Parathyroid adenoma (tissue), 2 donors: ENCODE data around the gene TNRC6B.

Experiments used
- H2AFZ ChIP-seq: fragments of 300-600 bp; sonication (generic); one replicate; pipeline ENCODE4 v1.7.0; 2017; ENCODE audit warnings: antibody characterized with exemption, mild to moderate bottlenecking
- H3K27ac ChIP-seq: fragments of 300-600 bp; sonication (generic); one replicate; pipeline ENCODE4 v1.7.0; 2017
- H3K27me3 ChIP-seq: fragments of 300-600 bp; sonication (generic); one replicate; pipeline ENCODE4 v1.7.0; 2017; ENCODE audit warnings: low read length; ENCODE audit not compliant: control insufficient read depth, insufficient read depth
- H3K36me3 ChIP-seq: fragments of 300-600 bp; sonication (generic); one replicate; pipeline ENCODE4 v1.7.0; 2017; ENCODE audit warnings: low read length; ENCODE audit not compliant: control insufficient read depth, insufficient read depth
- H3K4me1 ChIP-seq: fragments of 300-600 bp; sonication (generic); one replicate; pipeline ENCODE4 v1.7.0; 2017; ENCODE audit warnings: control low read depth
- H3K4me2 ChIP-seq: fragments of 300-600 bp; sonication (generic); one replicate; pipeline ENCODE4 v1.7.0; 2017; ENCODE audit warnings: low read length
- H3K4me3 ChIP-seq: fragments of 300-600 bp; sonication (generic); one replicate; pipeline ENCODE4 v1.7.0; 2017; ENCODE audit warnings: low read depth, low read length
- H3K79me2 ChIP-seq: fragments of 300-600 bp; sonication (generic); one replicate; pipeline ENCODE4 v1.7.0; 2017; ENCODE audit warnings: control low read depth
- H3K9ac ChIP-seq: fragments of 300-600 bp; sonication (generic); one replicate; pipeline ENCODE4 v1.7.0; 2017; ENCODE audit warnings: mild to moderate bottlenecking
- H3K9me3 ChIP-seq: fragments of 300-600 bp; sonication (generic); one replicate; pipeline ENCODE4 v1.7.0; 2017; ENCODE audit warnings: low read length; ENCODE audit not compliant: control insufficient read depth
- CTCF ChIP-seq: fragments of 300-600 bp; sonication (generic); IDR thresholded peaks from one replicate; pipeline ENCODE4 v1.7.0; 2017; ENCODE audit warnings: antibody characterized with exemption, mild to moderate bottlenecking
- donor health status: primary hyperparathyroidism.

TNRC6B gene

GRCh38 chr22:40265783-40266182 lies 88.1 kb downstream of the TNRC6B start:
- H3K4me1 ChIP-seq: no peaks in the 10 kb centered on the region
- no peaks in the 10 kb centered on the region for H3K9me3 ChIP-seq
- no peak overlapping the region for H2AFZ ChIP-seq
- H3K27ac ChIP-seq: no peak overlapping the region
- no peak overlapping the region for H3K4me3 ChIP-seq
- TF ChIP-seq CTCF: no peak
- H3K27me3 ChIP-seq: no peaks in the 10 kb centered on the region
- H3K4me2 ChIP-seq: no peak overlapping the region
- peaks cover 4% of the 10 kb centered on the region for H3K79me2 ChIP-seq
- no peak overlapping the region for H3K9ac ChIP-seq
- H3K36me3 ChIP-seq: no peaks in the 10 kb centered on the region

GRCh38 chr22:40270031-40270430 lies 92.3 kb downstream of the TNRC6B start:
- H3K79me2 ChIP-seq: no peaks in the 10 kb centered on the region
- no peak overlapping the region for H2AFZ ChIP-seq
- H3K9me3 ChIP-seq: no peaks in the 10 kb centered on the region
- no peak for TF ChIP-seq CTCF
- H3K4me3 ChIP-seq: no peak overlapping the region
- H3K9ac ChIP-seq: no peak overlapping the region
- H3K27me3 ChIP-seq: no peaks in the 10 kb centered on the region
- H3K36me3 ChIP-seq: no peaks in the 10 kb centered on the region
- no peak overlapping the region for H3K4me2 ChIP-seq
- H3K27ac ChIP-seq: no peak overlapping the region
- H3K4me1 ChIP-seq: peaks cover 3% of the 10 kb centered on the region

- Histone ChIP-seq H2AFZ (no peak overlapping the region), H3K9ac (no peak overlapping the region), H3K4me2 (no peak overlapping the region), H3K9me3 (no peaks in the 10 kb centered on the region), H3K27ac (no peak overlapping the region), H3K4me3 (no peak overlapping the region), H3K36me3 (no peaks in the 10 kb centered on the region), H3K27me3 (no peaks in the 10 kb centered on the region), H3K79me2 (no peaks in the 10 kb centered on the region), H3K4me1 (peaks cover 3% of the 10 kb centered on the region)
- no peak for TF ChIP-seq CTCF
These were observed 93.1 kb downstream of the TNRC6B start for GRCh38 chr22:40270748-40271373.

- no peaks in the 10 kb centered on the region for H3K79me2 ChIP-seq
- no peaks in the 10 kb centered on the region for H3K9me3 ChIP-seq
- no peaks in the 10 kb centered on the region for H3K36me3 ChIP-seq
- no peak overlapping the region for H2AFZ ChIP-seq
- no peaks in the 10 kb centered on the region for H3K27me3 ChIP-seq
- H3K9ac ChIP-seq: no peak overlapping the region
- H3K4me2 ChIP-seq: no peak overlapping the region
- H3K27ac ChIP-seq: no peak overlapping the region
- peaks cover 3% of the 10 kb centered on the region for H3K4me1 ChIP-seq
- no peak for TF ChIP-seq CTCF
- no peak overlapping the region for H3K4me3 ChIP-seq
These were observed 93.7 kb downstream of the TNRC6B start for GRCh38 chr22:40271440-40271839.

- Histone ChIP-seq H2AFZ (no peak overlapping the region), H3K9ac (no peak overlapping the region), H3K4me1 (peaks cover 3% of the 10 kb centered on the region), H3K27ac (no peak overlapping the region), H3K4me3 (no peak overlapping the region), H3K36me3 (no peaks in the 10 kb centered on the region), H3K79me2 (no peaks in the 10 kb centered on the region), H3K4me2 (no peak overlapping the region), H3K27me3 (no peaks in the 10 kb centered on the region), H3K9me3 (no peaks in the 10 kb centered on the region)
- TF ChIP-seq CTCF: no peak
These were observed 95.6 kb downstream of the TNRC6B start for GRCh38 chr22:40273319-40273718.
